ENCODE data around the gene RDH16. TPM values are rescaled to one million over a fixed set of nuclear protein-coding genes. Genes with fewer than 3 reads are reported as not detected.
"Not testable (repeated sequence)": the region's sequence is repeated elsewhere in the genome, so short reads cannot be mapped to it uniquely, and the experiment has no call there.

The RDH16 gene
- total and polyA plus RNA-seq, 2 donors (not counting 3 experiments of a cell fraction or from before 2014, with no cell fraction given) = 0.08 to 0.29 TPM

GRCh38 chr12:56978397-56979138, 21.2 kb upstream of the RDH16 start:
- Histone ChIP-seq H3K27ac (ENCODE audit: insufficient read depth, low read depth, low read length) (no peak overlapping the region), H3K4me1 (ENCODE audit: control insufficient read depth, extremely low read depth, insufficient read depth, low read length) (no peaks in the 10 kb centered on the region), H3K27me3 (ENCODE audit: control insufficient read depth in 2 of 2, insufficient read depth in 2 of 2, low read length in 2 of 2) (no peaks in the 10 kb centered on the region), H2AFZ (ENCODE audit: low read depth, low read length) (no peak overlapping the region), H3K4me2 (ENCODE audit: insufficient read depth, low read length) (no peak overlapping the region), H3K9ac (replicated peaks; ENCODE audit: extremely low read depth, insufficient read depth, low read length) (no peak overlapping the region), H3K9me3 (replicated peaks; ENCODE audit: control insufficient read depth, insufficient read depth, low read length) (no peaks in the 10 kb centered on the region), H3K4me3 (replicated peaks in 1 of 3; ENCODE audit: insufficient read depth in 1 of 3, low read depth in 1 of 3, low read length in 3 of 3) (no peak overlapping the region), H3K36me3 (ENCODE audit: control insufficient read depth in 2 of 2, extremely low read depth in 1 of 2, insufficient read depth in 2 of 2, low read length in 2 of 2) (no peaks in the 10 kb centered on the region), H4K20me1 (replicated peaks; ENCODE audit: control insufficient read depth, extremely low read depth, insufficient read depth, low read length) (no peaks in the 10 kb centered on the region), H3K9me1 (replicated peaks; ENCODE audit: control insufficient read depth, extremely low read depth, insufficient read depth, low read length) (no peaks in the 10 kb centered on the region), H3K79me2 (ENCODE audit: control insufficient read depth, insufficient read depth, low read length) (no peaks in the 10 kb centered on the region)
- FAIRE-seq (no peak), DNase-seq (ENCODE audit: low read depth, low spot score) (no peak)
- no TSS peak for BruUV-seq (replicated peaks)
- TF ChIP-seq JUN (IDR thresholded peaks at IDR 0.05; ENCODE audit: borderline replicate concordance, insufficient read depth, insufficient read length, low read depth) (no peak), MYC (IDR thresholded peaks at IDR 0.05; ENCODE audit: low read depth, low read length) (no peak), POLR2AphosphoS5 (IDR thresholded peaks at IDR 0.05; ENCODE audit: insufficient read depth, low read depth, low read length) (no peak), EZH2 (IDR thresholded peaks at IDR 0.05; ENCODE audit: borderline replicate concordance, low read depth, low read length, severe bottlenecking) (no peak), CTCF (IDR thresholded peaks at IDR 0.05; ENCODE audit: extremely low read depth in 1 of 2, insufficient read depth in 1 of 2, low read depth in 1 of 2, low read length in 2 of 2) (no peak)
- TF ChIP-seq, protein P1, sequence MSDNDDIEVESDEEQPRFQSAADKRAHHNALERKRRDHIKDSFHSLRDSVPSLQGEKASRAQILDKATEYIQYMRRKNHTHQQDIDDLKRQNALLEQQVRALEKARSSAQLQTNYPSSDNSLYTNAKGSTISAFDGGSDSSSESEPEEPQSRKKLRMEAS (IDR thresholded peaks at IDR 0.05; ENCODE audit: insufficient read depth, insufficient read length) = no peak
- POLR2A ChIA-PET = no interaction called here
- intact Hi-C loops (cut with micrococcal nuclease) = no loop called here
- dilution Hi-C loops (cut with MboI; ENCODE audit: extremely low pct_ligation_motif_present, low sequenced_read_pairs) = no loop called here
- CTCF ChIA-PET = interaction anchor here (1.8 kb wide), 1 partner anchor 9 kb away, joined by 6 read pairs; no protein-coding TSS in a partner anchor

- H3K9me3 ChIP-seq (replicated peaks; ENCODE audit: control insufficient read depth, insufficient read depth, low read length); H3K36me3 ChIP-seq (ENCODE audit: control insufficient read depth in 2 of 2, extremely low read depth in 1 of 2, insufficient read depth in 2 of 2, low read length in 2 of 2); intact Hi-C loops (cut with micrococcal nuclease); dilution Hi-C loops (cut with MboI; ENCODE audit: extremely low pct_ligation_motif_present, low sequenced_read_pairs); H3K4me2 ChIP-seq (ENCODE audit: insufficient read depth, low read length); H3K27me3 ChIP-seq (ENCODE audit: control insufficient read depth in 2 of 2, insufficient read depth in 2 of 2, low read length in 2 of 2); H4K20me1 ChIP-seq (replicated peaks; ENCODE audit: control insufficient read depth, extremely low read depth, insufficient read depth, low read length); H3K4me3 ChIP-seq (replicated peaks in 1 of 3; ENCODE audit: insufficient read depth in 1 of 3, low read depth in 1 of 3, low read length in 3 of 3); H3K4me1 ChIP-seq (ENCODE audit: control insufficient read depth, extremely low read depth, insufficient read depth, low read length); FAIRE-seq; DNase-seq (ENCODE audit: low read depth, low spot score); BruUV-seq (replicated peaks); H3K9ac ChIP-seq (replicated peaks; ENCODE audit: extremely low read depth, insufficient read depth, low read length); H3K79me2 ChIP-seq (ENCODE audit: control insufficient read depth, insufficient read depth, low read length); H2AFZ ChIP-seq (ENCODE audit: low read depth, low read length); H3K9me1 ChIP-seq (replicated peaks; ENCODE audit: control insufficient read depth, extremely low read depth, insufficient read depth, low read length); POLR2A ChIA-PET; H3K27ac ChIP-seq (ENCODE audit: insufficient read depth, low read depth, low read length): not testable (repeated sequence)
- CTCF ChIA-PET = interaction anchor here (0.7 kb wide), 1 partner anchor 18 kb away, joined by 3 read pairs; no protein-coding TSS in a partner anchor
Observed at GRCh38 chr12:56977361-56977760, 20.0 kb upstream of the RDH16 start.

GRCh38 chr12:56974224-56974623, 16.8 kb upstream of the RDH16 start:
- H4K20me1 ChIP-seq (replicated peaks; ENCODE audit: control insufficient read depth, extremely low read depth, insufficient read depth, low read length); H3K9me3 ChIP-seq (replicated peaks; ENCODE audit: control insufficient read depth, insufficient read depth, low read length); H3K27me3 ChIP-seq (ENCODE audit: control insufficient read depth in 2 of 2, insufficient read depth in 2 of 2, low read length in 2 of 2); POLR2A ChIA-PET; H3K4me1 ChIP-seq (ENCODE audit: control insufficient read depth, extremely low read depth, insufficient read depth, low read length); H3K79me2 ChIP-seq (ENCODE audit: control insufficient read depth, insufficient read depth, low read length); H3K9me1 ChIP-seq (replicated peaks; ENCODE audit: control insufficient read depth, extremely low read depth, insufficient read depth, low read length); dilution Hi-C loops (cut with MboI; ENCODE audit: extremely low pct_ligation_motif_present, low sequenced_read_pairs); intact Hi-C loops (cut with micrococcal nuclease); BruUV-seq (replicated peaks); H2AFZ ChIP-seq (ENCODE audit: low read depth, low read length); FAIRE-seq; H3K4me3 ChIP-seq (replicated peaks in 1 of 3; ENCODE audit: insufficient read depth in 1 of 3, low read depth in 1 of 3, low read length in 3 of 3); H3K9ac ChIP-seq (replicated peaks; ENCODE audit: extremely low read depth, insufficient read depth, low read length); H3K36me3 ChIP-seq (ENCODE audit: control insufficient read depth in 2 of 2, extremely low read depth in 1 of 2, insufficient read depth in 2 of 2, low read length in 2 of 2); H3K27ac ChIP-seq (ENCODE audit: insufficient read depth, low read depth, low read length); CTCF ChIA-PET; H3K4me2 ChIP-seq (ENCODE audit: insufficient read depth, low read length); DNase-seq (ENCODE audit: low read depth, low spot score): not testable (repeated sequence)
